ENCODE measurements around the gene WNT6.

DNA sequence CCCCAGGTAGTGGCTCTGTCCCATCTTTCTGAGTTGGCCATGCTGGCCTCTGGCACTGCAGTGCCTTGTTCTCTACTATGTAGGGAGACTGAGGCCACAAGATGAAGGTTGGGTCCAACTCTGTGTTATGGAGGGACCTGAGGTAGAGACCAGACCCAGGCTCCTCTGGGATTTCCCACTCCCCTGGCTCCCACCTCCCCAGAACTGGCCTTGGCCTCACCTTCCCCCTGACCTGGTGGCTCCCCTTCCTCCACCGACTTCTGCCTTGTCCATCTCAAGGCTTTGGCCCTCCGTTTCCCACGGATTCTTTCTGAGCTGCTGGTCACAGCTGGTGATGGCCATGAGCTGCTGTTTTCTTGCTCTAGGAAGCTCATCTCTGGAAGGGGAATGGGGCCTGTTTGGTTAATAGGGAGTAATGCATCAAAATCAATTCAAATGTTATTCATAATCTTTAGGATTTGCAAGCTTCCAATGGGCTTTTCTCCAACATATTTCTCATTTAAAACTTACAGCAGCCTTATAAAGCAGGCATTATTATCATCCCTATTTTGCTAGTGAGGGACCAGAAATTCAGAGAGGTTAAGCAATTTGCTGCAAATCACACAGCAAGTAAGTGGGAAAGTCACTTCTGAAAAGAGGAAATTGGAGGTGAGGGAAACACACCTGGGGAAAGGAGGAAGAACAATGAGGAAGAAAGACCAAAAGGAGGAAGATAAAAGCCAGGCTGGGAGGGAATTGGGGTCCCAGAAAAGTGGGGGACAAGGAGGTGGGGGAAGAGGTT is 28.9 kb upstream of the WNT6 start:
- TF ChIP-seq, protein P1, sequence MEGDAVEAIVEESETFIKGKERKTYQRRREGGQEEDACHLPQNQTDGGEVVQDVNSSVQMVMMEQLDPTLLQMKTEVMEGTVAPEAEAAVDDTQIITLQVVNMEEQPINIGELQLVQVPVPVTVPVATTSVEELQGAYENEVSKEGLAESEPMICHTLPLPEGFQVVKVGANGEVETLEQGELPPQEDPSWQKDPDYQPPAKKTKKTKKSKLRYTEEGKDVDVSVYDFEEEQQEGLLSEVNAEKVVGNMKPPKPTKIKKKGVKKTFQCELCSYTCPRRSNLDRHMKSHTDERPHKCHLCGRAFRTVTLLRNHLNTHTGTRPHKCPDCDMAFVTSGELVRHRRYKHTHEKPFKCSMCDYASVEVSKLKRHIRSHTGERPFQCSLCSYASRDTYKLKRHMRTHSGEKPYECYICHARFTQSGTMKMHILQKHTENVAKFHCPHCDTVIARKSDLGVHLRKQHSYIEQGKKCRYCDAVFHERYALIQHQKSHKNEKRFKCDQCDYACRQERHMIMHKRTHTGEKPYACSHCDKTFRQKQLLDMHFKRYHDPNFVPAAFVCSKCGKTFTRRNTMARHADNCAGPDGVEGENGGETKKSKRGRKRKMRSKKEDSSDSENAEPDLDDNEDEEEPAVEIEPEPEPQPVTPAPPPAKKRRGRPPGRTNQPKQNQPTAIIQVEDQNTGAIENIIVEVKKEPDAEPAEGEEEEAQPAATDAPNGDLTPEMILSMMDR (IDR thresholded peaks at IDR 0.05): no peak
- TF ChIP-seq POLR2A (IDR thresholded peaks at IDR 0.05): no peak

Measured in esophagus squamous epithelium (tissue), 4 donors.